Ishikawa (cell line): Measurements from ENCODE around the gene TBXT.

ENCODE experiments used
- CEBPB ChIP-seq: IDR thresholded peaks from 2 replicates; pipeline ENCODE4 v1.6.1; 2012
- CREB1 ChIP-seq: IDR thresholded peaks from 2 replicates; pipeline ENCODE4 v1.6.1; 2012; ENCODE audit warnings: low read depth
- EGR1 ChIP-seq: IDR thresholded peaks from 2 replicates; pipeline ENCODE4 v1.6.1; 2012
- EP300 ChIP-seq: IDR thresholded peaks from 2 replicates; pipeline ENCODE4 v1.6.1; 2012; ENCODE audit warnings: borderline replicate concordance
- FOXM1 ChIP-seq: IDR thresholded peaks from 2 replicates; pipeline ENCODE4 v1.6.1; 2012; ENCODE audit warnings: low read depth, borderline replicate concordance
- MAX ChIP-seq: IDR thresholded peaks from 2 replicates; pipeline ENCODE4 v1.6.1; 2012
- NFIC ChIP-seq: IDR thresholded peaks from 2 replicates; pipeline ENCODE4 v1.6.1; 2012
- RAD21 ChIP-seq: IDR thresholded peaks from 2 replicates; pipeline ENCODE4 v1.6.1; 2012; ENCODE audit warnings: low read depth
- REST ChIP-seq: IDR thresholded peaks from 2 replicates; pipeline ENCODE4 v1.6.1; 2012; ENCODE audit warnings: low read depth, mild to moderate bottlenecking
- TAF1 ChIP-seq: IDR thresholded peaks from 2 replicates; pipeline ENCODE4 v1.6.1; 2012; ENCODE audit warnings: low read depth, mild to moderate bottlenecking
- TCF12 ChIP-seq: IDR thresholded peaks from 2 replicates; pipeline ENCODE4 v1.6.1; 2012; ENCODE audit warnings: low read depth
- TEAD4 ChIP-seq: IDR thresholded peaks from 2 replicates; pipeline ENCODE4 v1.6.1; 2012
- USF1 ChIP-seq: IDR thresholded peaks from 2 replicates; pipeline ENCODE4 v1.6.1; 2012
- YY1 ChIP-seq: IDR thresholded peaks from 2 replicates; pipeline ENCODE4 v1.6.1; 2012; ENCODE audit warnings: low read depth
- ZBTB7A ChIP-seq: IDR thresholded peaks from 2 replicates; pipeline ENCODE4 v1.6.1; 2012; ENCODE audit warnings: low read depth

TBXT gene

GRCh38 chr6:166192557-166192956, 24.9 kb upstream of the TBXT start:
- TF ChIP-seq EP300 (no peak), FOXM1 (no peak), CEBPB (no peak), YY1 (no peak), CREB1 (no peak), NFIC (no peak), MAX (no peak), EGR1 (no peak), TEAD4 (no peak), REST (no peak), ZBTB7A (no peak), RAD21 (no peak), TAF1 (no peak), USF1 (no peak), TCF12 (no peak)

DNA sequence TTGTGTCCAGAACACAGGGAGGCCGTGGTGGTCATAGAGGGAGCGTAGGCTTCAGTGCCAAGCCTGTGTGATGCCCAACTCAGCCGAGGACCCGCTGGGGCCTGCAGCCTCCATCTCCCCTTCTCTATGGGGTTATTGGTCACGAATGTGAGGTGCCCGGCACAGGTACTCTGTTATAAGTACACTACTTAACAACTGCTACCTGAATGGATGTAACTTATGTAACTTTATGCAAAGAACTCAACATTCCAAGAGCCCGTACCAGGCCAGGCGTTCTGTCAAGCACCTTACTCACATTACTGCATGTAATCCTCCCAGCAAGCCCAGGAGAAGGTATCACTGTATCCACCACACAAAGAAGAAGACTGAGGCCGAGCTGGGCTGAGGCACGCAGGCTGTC, 24.5 kb upstream of the TBXT start:
- TF ChIP-seq TEAD4 (no peak), USF1 (no peak), NFIC (no peak), ZBTB7A (no peak), TCF12 (no peak), CREB1 (no peak), MAX (no peak), REST (no peak), EP300 (no peak), TAF1 (no peak)

GRCh38 chr6:166179704-166180103, 12.1 kb upstream of the TBXT start:
- TF ChIP-seq RAD21 (no peak), USF1 (no peak)

- no peak for TF ChIP-seq EP300
- TF ChIP-seq CREB1: no peak
- TF ChIP-seq YY1: no peak
- TF ChIP-seq NFIC: no peak
- no peak for TF ChIP-seq EGR1
- TF ChIP-seq CEBPB: no peak
- TF ChIP-seq RAD21: no peak
Observed at GRCh38 chr6:166176106-166176505, 8.5 kb upstream of the TBXT start.

- TF ChIP-seq YY1 (no peak), EGR1 (no peak)
Observed at GRCh38 chr6:166174031-166174430, 6.4 kb upstream of the TBXT start.

DNA sequence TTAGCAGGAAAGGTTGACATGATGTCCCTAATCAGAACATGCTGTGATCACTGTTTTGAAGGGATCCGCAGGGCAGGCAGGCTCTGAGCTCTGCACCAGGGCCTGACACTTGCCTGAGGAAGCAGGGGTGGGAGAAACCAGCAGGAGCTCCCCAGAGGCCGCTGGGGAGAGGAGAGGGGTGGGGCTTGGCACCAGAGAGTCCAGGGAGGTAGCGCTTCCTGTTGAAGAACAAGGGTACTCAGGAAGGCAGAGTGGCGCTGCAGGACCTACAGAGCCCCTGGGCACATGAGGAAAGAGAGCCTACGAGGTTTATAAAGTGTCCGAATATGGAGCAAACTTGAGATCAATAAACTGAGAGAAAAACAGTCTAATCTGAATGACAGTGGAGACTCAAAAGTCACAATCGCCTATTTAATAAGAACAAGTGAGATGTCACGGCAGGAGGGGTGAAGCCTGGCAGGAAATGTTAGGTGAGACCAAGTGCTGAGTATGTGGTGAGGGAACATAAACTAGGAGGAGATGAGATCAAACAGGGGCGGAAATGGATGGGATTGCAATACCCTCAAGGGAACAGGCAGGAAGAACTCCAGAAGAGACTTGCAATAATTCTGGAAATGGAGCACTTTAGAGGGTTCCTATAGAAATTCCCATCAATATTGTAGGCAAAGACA, 5.8 kb upstream of the TBXT start:
- TF ChIP-seq RAD21 (no peak), YY1 (no peak), NFIC (no peak), EGR1 (no peak), EP300 (no peak), TAF1 (no peak), FOXM1 (no peak)

DNA sequence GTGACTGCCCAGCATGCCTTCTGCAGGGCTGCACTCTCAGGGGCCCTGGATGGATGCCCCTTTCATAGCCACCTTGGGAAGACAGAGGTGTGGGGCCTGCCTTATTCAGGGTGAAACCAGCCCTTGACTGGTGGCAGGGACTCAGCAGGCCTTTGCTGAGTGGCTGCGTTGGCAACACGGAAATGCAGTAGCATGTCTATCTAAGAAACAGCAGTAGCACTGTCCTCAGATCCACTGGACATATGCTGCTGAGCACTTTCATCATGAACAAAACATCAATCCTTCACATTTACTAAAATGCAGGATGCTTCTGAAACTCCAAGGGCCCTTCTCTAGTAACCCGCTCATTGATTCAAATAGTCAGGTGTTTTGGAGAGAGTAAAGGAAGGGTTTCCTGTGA, 4.9 kb upstream of the TBXT start:
- TF ChIP-seq RAD21 (no peak), MAX (no peak), NFIC (no peak), EGR1 (no peak), TAF1 (no peak), EP300 (no peak), CREB1 (no peak)
